ENCODE data around the gene CALML5. TPM values are rescaled to one million over a fixed set of nuclear protein-coding genes. Genes with fewer than 3 reads are reported as not detected.
A peak's percentile ranks its signal among the peaks of the same experiment; 100 is the strongest.

Gene CALML5
- total RNA-seq, 1 donor: not detected

DNA sequence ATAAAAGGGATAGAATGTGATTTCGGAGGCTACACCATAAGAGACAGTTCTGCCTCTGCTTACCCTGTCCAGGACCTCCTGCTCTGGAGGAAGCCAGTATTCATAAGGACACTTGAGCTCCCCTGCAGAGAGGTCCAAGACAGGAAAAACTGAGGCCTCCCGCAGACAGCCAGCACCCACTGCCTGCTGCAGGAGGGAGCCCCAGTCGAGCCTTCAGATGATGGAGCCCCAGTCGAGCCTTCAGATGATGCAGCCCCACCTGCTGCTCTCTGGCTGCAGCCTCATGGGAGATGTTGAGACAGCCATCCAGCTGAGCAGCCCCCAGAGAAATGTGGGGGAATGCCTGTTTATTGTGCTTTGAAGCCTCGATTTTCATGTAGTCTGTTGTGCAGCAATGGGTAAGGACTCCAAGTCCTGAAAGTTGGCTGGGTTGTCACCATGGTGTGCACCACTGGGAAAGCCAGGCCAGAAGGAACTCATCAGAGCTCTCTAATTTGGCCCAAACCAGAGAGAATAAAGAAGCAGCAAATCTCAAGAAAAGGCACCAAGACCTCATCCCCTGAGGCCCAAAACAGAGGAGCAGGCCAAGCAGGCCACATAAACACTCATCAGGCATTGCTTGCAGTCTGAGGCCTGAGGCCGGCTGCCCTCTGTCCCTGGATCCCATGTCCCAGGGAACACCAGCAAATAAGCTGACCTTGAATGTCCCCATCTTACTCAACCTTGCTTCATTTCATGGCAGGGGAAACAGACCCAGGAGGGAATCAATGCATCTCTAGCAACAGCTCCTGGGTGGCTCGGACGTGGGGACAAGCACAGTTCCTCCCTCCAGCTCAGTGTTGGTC lies 30.9 kb downstream of the CALML5 start:
- TF ChIP-seq, protein P1, sequence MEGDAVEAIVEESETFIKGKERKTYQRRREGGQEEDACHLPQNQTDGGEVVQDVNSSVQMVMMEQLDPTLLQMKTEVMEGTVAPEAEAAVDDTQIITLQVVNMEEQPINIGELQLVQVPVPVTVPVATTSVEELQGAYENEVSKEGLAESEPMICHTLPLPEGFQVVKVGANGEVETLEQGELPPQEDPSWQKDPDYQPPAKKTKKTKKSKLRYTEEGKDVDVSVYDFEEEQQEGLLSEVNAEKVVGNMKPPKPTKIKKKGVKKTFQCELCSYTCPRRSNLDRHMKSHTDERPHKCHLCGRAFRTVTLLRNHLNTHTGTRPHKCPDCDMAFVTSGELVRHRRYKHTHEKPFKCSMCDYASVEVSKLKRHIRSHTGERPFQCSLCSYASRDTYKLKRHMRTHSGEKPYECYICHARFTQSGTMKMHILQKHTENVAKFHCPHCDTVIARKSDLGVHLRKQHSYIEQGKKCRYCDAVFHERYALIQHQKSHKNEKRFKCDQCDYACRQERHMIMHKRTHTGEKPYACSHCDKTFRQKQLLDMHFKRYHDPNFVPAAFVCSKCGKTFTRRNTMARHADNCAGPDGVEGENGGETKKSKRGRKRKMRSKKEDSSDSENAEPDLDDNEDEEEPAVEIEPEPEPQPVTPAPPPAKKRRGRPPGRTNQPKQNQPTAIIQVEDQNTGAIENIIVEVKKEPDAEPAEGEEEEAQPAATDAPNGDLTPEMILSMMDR (IDR thresholded peaks at IDR 0.05; ENCODE audit: insufficient read depth, low read depth, low read length): no peak
- H3K4me3 ChIP-seq (ENCODE audit: low read depth, low read length): no peak overlapping the region
- DNase-seq (ENCODE audit: low read depth): no peak

DNA sequence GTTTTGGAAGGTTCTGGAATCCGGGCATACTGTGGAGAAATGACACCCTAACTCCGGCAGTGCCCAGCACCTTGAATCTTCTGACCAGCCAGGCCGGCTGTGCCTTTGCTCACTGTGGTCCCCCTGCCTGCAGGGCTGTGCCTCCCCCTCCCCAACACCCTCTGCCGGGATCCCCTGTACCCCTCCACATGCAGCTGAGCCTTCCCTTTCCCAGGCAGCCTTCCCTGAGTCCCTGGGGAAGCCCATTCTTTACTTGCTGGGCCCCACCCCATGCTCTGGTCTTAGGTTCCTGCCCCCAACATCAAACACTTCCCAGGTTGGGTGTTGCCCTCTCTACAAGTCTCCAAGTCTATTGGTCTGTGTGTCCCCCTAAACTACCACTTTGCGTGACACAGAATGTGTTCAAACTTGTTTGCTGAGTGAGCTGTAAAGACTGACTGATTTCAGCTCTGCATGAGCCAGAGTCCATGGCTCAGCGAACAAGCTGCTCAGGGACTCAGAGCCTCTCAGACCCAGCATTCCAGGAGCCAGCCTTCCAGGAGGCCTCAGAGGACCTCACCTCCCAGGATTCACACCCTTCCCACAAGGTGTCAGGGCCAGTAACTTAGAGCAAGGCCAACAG lies 31.6 kb downstream of the CALML5 start:
- no peak for DNase-seq (ENCODE audit: low read depth)
- TF ChIP-seq, protein P1 (IDR thresholded peaks at IDR 0.05; ENCODE audit: insufficient read depth, low read depth, low read length): no peak
- no peak overlapping the region for H3K4me3 ChIP-seq (ENCODE audit: low read depth, low read length)

DNA sequence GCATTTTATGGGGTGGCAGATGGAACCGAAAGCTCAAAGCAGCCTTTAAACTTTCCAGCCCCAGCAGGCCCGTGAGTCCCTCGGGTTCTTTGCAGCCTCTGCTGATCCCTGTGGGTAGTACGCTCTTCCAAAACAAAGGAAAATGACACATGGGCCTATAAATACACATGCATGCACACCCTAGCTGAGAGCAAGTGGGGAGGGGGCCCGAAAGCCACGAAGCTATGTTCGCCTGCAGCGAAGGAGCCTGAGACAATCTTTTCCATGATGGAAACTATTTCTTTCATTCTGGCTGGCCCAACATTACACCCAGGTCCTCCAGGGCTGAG lies 32.2 kb downstream of the CALML5 start:
- TF ChIP-seq, protein P1 (IDR thresholded peaks at IDR 0.05; ENCODE audit: insufficient read depth, low read depth, low read length): no peak
- DNase-seq (ENCODE audit: low read depth): no peak
- no peak overlapping the region for H3K4me3 ChIP-seq (ENCODE audit: low read depth, low read length)

- DNase-seq (ENCODE audit: low read depth): peak; percentile 70
- TF ChIP-seq, protein P1 (IDR thresholded peaks at IDR 0.05; ENCODE audit: insufficient read depth, low read depth, low read length): no peak
- no peak overlapping the region for H3K4me3 ChIP-seq (ENCODE audit: low read depth, low read length)
Measured at GRCh38 chr10:5466451-5467206, 32.7 kb downstream of the CALML5 start.

DNA sequence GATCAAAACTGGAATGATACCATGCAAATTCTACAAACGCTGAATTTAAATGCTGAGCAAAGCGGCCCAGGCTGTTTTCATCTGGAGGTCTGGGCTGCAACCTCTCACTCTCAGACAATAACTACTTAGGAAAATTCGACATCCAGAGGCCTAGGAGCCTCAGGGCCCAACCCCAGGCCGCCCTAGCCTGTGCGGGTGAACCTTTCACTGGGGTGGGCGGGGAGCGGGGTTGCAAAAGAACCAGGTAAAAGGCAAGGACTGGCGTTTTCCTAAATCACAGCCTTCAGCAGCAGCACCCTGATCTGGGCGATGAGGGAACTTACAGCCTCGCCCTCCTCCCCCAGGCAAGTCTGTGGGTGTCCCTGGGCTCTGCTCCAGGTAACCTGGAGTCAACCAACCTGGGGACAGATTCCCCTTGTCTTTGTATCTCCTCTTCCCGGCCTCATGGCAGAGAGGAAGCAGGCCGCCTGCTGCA lies 33.4 kb downstream of the CALML5 start:
- no peak overlapping the region for H3K4me3 ChIP-seq (ENCODE audit: low read depth, low read length)
- TF ChIP-seq, protein P1 (IDR thresholded peaks at IDR 0.05; ENCODE audit: insufficient read depth, low read depth, low read length): no peak
- no peak for DNase-seq (ENCODE audit: low read depth)

GRCh38 chr10:5464546-5464945 lies 34.8 kb downstream of the CALML5 start:
- DNase-seq (ENCODE audit: low read depth): no peak
- TF ChIP-seq, protein P1 (IDR thresholded peaks at IDR 0.05; ENCODE audit: insufficient read depth, low read depth, low read length): no peak
- no peak overlapping the region for H3K4me3 ChIP-seq (ENCODE audit: low read depth, low read length)
